B cell (primary cell): ENCODE measurements around the gene DYRK1A. TPM values are rescaled to one million over a fixed set of nuclear protein-coding genes. Genes with fewer than 3 reads are reported as not detected.
A peak's percentile ranks its signal among the peaks of the same experiment; 100 is the strongest.

Experiments used
- ATAC-seq: fragments of 200-7000 bp; cut with Tn5 transposase; one replicate; pipeline ENCODE4 v1.10.0; 2021; ENCODE audit warnings: low read depth, mild to moderate bottlenecking, moderate number of reproducible peaks, moderate library complexity
- CTCF ChIA-PET: fragments of 350-600 bp; sonication (Branson Sonifier 250); formaldehyde crosslinking; loops from one replicate; lab custom pipeline; 2021; ENCODE audit warnings: antibody characterized with exemption, inconsistent platforms; lab: Charles Lee
- POLR2A ChIA-PET: fragments of 350-600 bp; sonication (Branson Sonifier 250); formaldehyde crosslinking; loops from one replicate; lab custom pipeline; 2021; ENCODE audit warnings: antibody characterized with exemption; lab: Charles Lee
- DNase-seq: peaks from one replicate; pipeline ENCODE4 v3.0.0; 2013
- H2AFZ ChIP-seq: 2 replicates; pipeline ENCODE4 v1.6.1; 2012; ENCODE audit warnings: mild to moderate bottlenecking, low read depth, low read length; ENCODE audit not compliant: insufficient read depth, poor library complexity, severe bottlenecking
- H3K27ac ChIP-seq, 2 donors: 1 replicate in 1 of 2; 2 replicates in 1 of 2; pipeline ENCODE4 v1.5.1; 2012 to 2013; ENCODE audit warnings: low read length in 2 of 2, mild to moderate bottlenecking in 2 of 2, moderate library complexity in 1 of 2
- H3K27me3 ChIP-seq, 4 experiments: fragments of 200-600 bp in 1 of 4; sonication (generic) in 1 of 4; replicated peaks in 1 of 4; 1 replicate in 2 of 4; 2 replicates in 2 of 4; pipeline versions ENCODE4 v1.6.1 to v1.7.0; 2013 to 2016; ENCODE audit warnings: low read length in 3 of 4, mild to moderate bottlenecking in 2 of 4, mixed read lengths in 1 of 4, moderate library complexity in 1 of 4; ENCODE audit not compliant: insufficient read depth in 4 of 4, control insufficient read depth in 3 of 4; ENCODE audit errors: control extremely low read depth in 1 of 4
- H3K36me3 ChIP-seq, 2 experiments: replicated peaks in 1 of 2; 1 replicate in 1 of 2; 2 replicates in 1 of 2; pipeline versions ENCODE4 v1.6.1 to v1.7.1; 2013; ENCODE audit warnings: low read length in 1 of 2; ENCODE audit not compliant: insufficient read depth in 2 of 2, control insufficient read depth in 1 of 2; ENCODE audit errors: control extremely low read depth in 1 of 2, extremely low read depth in 1 of 2
- H3K4me1 ChIP-seq, 2 donors: fragments of 200-600 bp in 1 of 2; sonication (generic) in 1 of 2; 1 replicate in 1 of 2; 2 replicates in 1 of 2; pipeline versions ENCODE4 v1.5.1 to v1.6.1; 2013 to 2017; ENCODE audit warnings: low read length in 2 of 2; ENCODE audit not compliant: control insufficient read depth in 2 of 2, insufficient read depth in 2 of 2
- H3K4me2 ChIP-seq: replicated peaks from 2 replicates; pipeline ENCODE3; 2012; ENCODE audit warnings: mild to moderate bottlenecking, low read depth, low read length; ENCODE audit not compliant: poor library complexity, severe bottlenecking
- H3K4me3 ChIP-seq, 5 experiments: fragments of 200-600 bp in 1 of 5; sonication (generic) in 1 of 5; 1 replicate in 3 of 5; 2 replicates in 2 of 5; pipeline versions ENCODE4 v1.5.1 to v1.7.0; 2011 to 2016; ENCODE audit warnings: low read length in 4 of 5, mild to moderate bottlenecking in 4 of 5, low read depth in 2 of 5, control low read depth in 1 of 5, moderate library complexity in 1 of 5; ENCODE audit not compliant: insufficient read depth in 1 of 5; ENCODE audit errors: control extremely low read depth in 1 of 5, extremely low read depth in 1 of 5
- H3K79me2 ChIP-seq: fragments of 200-600 bp; sonication (generic); one replicate; pipeline ENCODE4 v1.6.0; 2016; ENCODE audit warnings: low read length; ENCODE audit not compliant: control insufficient read depth, insufficient read depth
- H3K9ac ChIP-seq: fragments of 200-600 bp; sonication (generic); 2 replicates; pipeline ENCODE4 v1.6.1; 2017; ENCODE audit warnings: mild to moderate bottlenecking, low read length, moderate library complexity
- H3K9me3 ChIP-seq, 3 donors: one replicate each; pipeline versions ENCODE4 v1.6.1 to v1.7.1; 2013; ENCODE audit warnings: low read length in 2 of 3; ENCODE audit not compliant: control insufficient read depth in 2 of 3, insufficient read depth in 1 of 3; ENCODE audit errors: control extremely low read depth in 1 of 3
- H4K20me1 ChIP-seq: 2 replicates; pipeline ENCODE4 v1.6.0; 2012; ENCODE audit warnings: mild to moderate bottlenecking, low read length; ENCODE audit not compliant: insufficient read depth, control insufficient read depth, poor library complexity, severe bottlenecking
- H3K27ac Mint-ChIP-seq: one replicate; pipeline ENCODE4 v1.8.0; 2021; ENCODE audit warnings: mixed read lengths
- H3K27me3 Mint-ChIP-seq: one replicate; pipeline ENCODE4 v1.8.0; 2021; ENCODE audit warnings: mixed read lengths
- H3K4me1 Mint-ChIP-seq: one replicate; pipeline ENCODE4 v1.8.0; 2021; ENCODE audit warnings: mixed read lengths
- H3K4me3 Mint-ChIP-seq: one replicate; pipeline ENCODE4 v1.8.0; 2021; ENCODE audit warnings: mixed read lengths
- H3K9me3 Mint-ChIP-seq: one replicate; pipeline ENCODE4 v1.8.0; 2022; ENCODE audit warnings: mixed read lengths; ENCODE audit not compliant: insufficient read depth
- CTCF ChIP-seq: fragments of 200-600 bp; IDR thresholded peaks from one replicate; pipeline ENCODE4 v1.8.0; 2022; ENCODE audit warnings: antibody characterized with exemption, mild to moderate bottlenecking
- EZH2 ChIP-seq: IDR thresholded peaks from 2 replicates; pipeline ENCODE4 v1.6.1; 2012; ENCODE audit warnings: borderline replicate concordance, low read depth, mild to moderate bottlenecking, moderate library complexity, low read length; ENCODE audit not compliant: insufficient read depth, poor library complexity, severe bottlenecking
- WGBS: methylation state at CpG from one replicate; pipeline ENCODE4 v1.1.5; 2013; ENCODE audit warnings: missing lambda C conversion rate; ENCODE audit not compliant: insufficient coverage; 5-methylcytosine and 5-hydroxymethylcytosine counted together
- intact Hi-C: fragments of 100-400 bp; cut with micrococcal nuclease; formaldehyde crosslinking; loops from one replicate; pipeline ENCODE4 v1.10.0; 2022
- polyA plus RNA-seq: library from polyadenylated mRNA; depleted of rRNA; stranded (reverse); fragments of >200 nt; gene quantifications from 2 replicates; pipeline ENCODE4 v1.2.3, GENCODE V29; 2012
- total RNA-seq, 2 donors: library from RNA; stranded (reverse); fragments of 120-200 nt in 1 of 2; gene quantifications; 1 replicate in 1 of 2; 2 replicates in 1 of 2; pipeline versions ENCODE4 v1.2.3 to v1.2.4, GENCODE V29; 2013 to 2022

Gene DYRK1A
- total and polyA plus RNA-seq, 2 donors (not counting 1 experiment from before 2014, with no cell fraction given), result 46.6 to 147 TPM

- Histone ChIP-seq H3K4me3 (no peak overlapping the region), H3K27ac (no peak overlapping the region), H3K9ac (no peak overlapping the region), H4K20me1 (peaks cover 78% of the 10 kb centered on the region), H3K27me3 (no peaks in the 10 kb centered on the region), H3K79me2 (peaks cover 95% of the 10 kb centered on the region), H3K4me2 (no peak overlapping the region), H3K9me3 (peaks cover 0 to 1% (median 0%) of the 10 kb centered on the region in 3 donors), H3K36me3 (peaks cover 24 to 35% of the 10 kb centered on the region in 2 experiments), H3K4me1 (peaks cover 6 to 14% of the 10 kb centered on the region in 2 donors), H2AFZ (no peak overlapping the region)
- H3K27ac Mint-ChIP-seq, result no peak overlapping the region
- intact Hi-C loops, result no loop called here
- H3K4me1 Mint-ChIP-seq, result peaks cover 48% of the 10 kb centered on the region
- H3K27me3 Mint-ChIP-seq, result no peaks in the 10 kb centered on the region
- TF ChIP-seq EZH2 (no peak), CTCF (no peak)
- no peak for ATAC-seq
- no CpG with 5 or more reads among the region's 6 CpGs for WGBS
- ChIA-PET CTCF (no interaction called here), POLR2A (no interaction called here)
- no peak overlapping the region for H3K4me3 Mint-ChIP-seq
- no peak for DNase-seq
- no peaks in the 10 kb centered on the region for H3K9me3 Mint-ChIP-seq
Observed at GRCh38 chr21:37427221-37427620, 60.6 kb downstream of the DYRK1A start.

DNA sequence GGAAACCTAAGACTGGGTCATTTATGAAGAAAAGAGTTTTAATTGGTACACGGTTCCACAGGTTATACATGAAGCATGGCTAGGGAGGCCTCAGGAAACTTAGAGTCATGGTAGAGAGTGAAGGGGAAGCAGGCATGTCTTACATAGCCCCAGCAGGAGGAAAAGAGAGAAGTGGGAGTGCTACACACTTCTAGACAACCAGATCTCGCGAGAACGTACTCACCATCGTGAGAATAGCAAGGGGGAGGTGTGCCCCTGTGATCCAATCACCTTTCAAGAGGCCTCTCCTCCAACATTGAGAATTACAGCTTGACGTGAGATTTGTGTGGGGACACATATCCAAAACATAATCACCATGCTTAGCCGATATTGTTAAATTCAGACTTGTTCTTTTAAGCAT lies 62.8 kb downstream of the DYRK1A start:
- ChIA-PET POLR2A (no interaction called here), CTCF (no interaction called here)
- DNase-seq (peak; percentile 17), ATAC-seq (no peak)
- Histone ChIP-seq H3K79me2 (peaks cover 95% of the 10 kb centered on the region), H3K4me1 (peaks cover 6 to 18% of the 10 kb centered on the region in 2 donors), H4K20me1 (peaks cover 69% of the 10 kb centered on the region), H3K9ac (no peak overlapping the region), H3K36me3 (peaks cover 18 to 23% of the 10 kb centered on the region in 2 experiments), H3K27ac (no peak overlapping the region), H3K9me3 (peaks cover 0 to 1% (median 0%) of the 10 kb centered on the region in 3 donors), H3K27me3 (no peaks in the 10 kb centered on the region), H3K4me2 (no peak overlapping the region), H3K4me3 (no peak overlapping the region), H2AFZ (no peak overlapping the region)
- intact Hi-C loops, result no loop called here
- Mint-ChIP-seq H3K27me3 (no peaks in the 10 kb centered on the region), H3K4me1 (peaks cover 48% of the 10 kb centered on the region), H3K9me3 (no peaks in the 10 kb centered on the region), H3K27ac (no peak overlapping the region), H3K4me3 (no peak overlapping the region)
- WGBS, result 83% methylated on average over 1 of the region's 7 CpGs
- TF ChIP-seq CTCF (no peak), EZH2 (no peak)
